Mesodermal cell (in vitro differentiated cells): Measurements from ENCODE around the gene PGM2.
"Not testable (repeated sequence)": the region's sequence is repeated elsewhere in the genome, so short reads cannot be mapped to it uniquely, and the experiment has no call there.

Source experiments
- H3K27ac ChIP-seq: 2 replicates; pipeline ENCODE4 v1.7.0; 2013; ENCODE audit warnings: mild to moderate bottlenecking, low read depth, low read length, moderate library complexity; ENCODE audit not compliant: severe bottlenecking
- H3K36me3 ChIP-seq: 2 replicates; pipeline ENCODE4 v1.7.1; 2013; ENCODE audit warnings: mild to moderate bottlenecking, low read length, moderate library complexity; ENCODE audit not compliant: control insufficient read depth, insufficient read depth
- H3K4me1 ChIP-seq: one replicate; pipeline ENCODE4 v1.7.1; 2013; ENCODE audit warnings: mild to moderate bottlenecking, low read length; ENCODE audit not compliant: insufficient read depth, control insufficient read depth, poor library complexity, severe bottlenecking
- H3K4me3 ChIP-seq: 2 replicates; pipeline ENCODE4 v1.7.0; 2013; ENCODE audit warnings: low read length, control low read depth, mild to moderate bottlenecking; ENCODE audit not compliant: insufficient read depth, poor library complexity, severe bottlenecking; ENCODE audit errors: extremely low read depth
- H3K9me3 ChIP-seq: 2 replicates; pipeline ENCODE4 v1.7.1; 2013; ENCODE audit warnings: mild to moderate bottlenecking, low read length, moderate library complexity; ENCODE audit not compliant: control insufficient read depth
- WGBS, 2 experiments: methylation state at CpG; one replicate each; pipeline ENCODE4 v1.1.5; 2013; ENCODE audit warnings: missing lambda C conversion rate in 2 of 2; ENCODE audit not compliant: insufficient coverage in 2 of 2; 5-methylcytosine and 5-hydroxymethylcytosine counted together

The PGM2 gene

GRCh38 chr4:37818752-37819151 lies 7.7 kb upstream of the PGM2 start:
- H3K27ac ChIP-seq = no peak overlapping the region
- H3K9me3 ChIP-seq = no peaks in the 10 kb centered on the region
- H3K4me1 ChIP-seq = no peaks in the 10 kb centered on the region
- no peak overlapping the region for H3K4me3 ChIP-seq
- 87 to 94% methylated on average over 5 of the region's 5 CpGs for WGBS, 2 experiments
- no peaks in the 10 kb centered on the region for H3K36me3 ChIP-seq

- not testable (repeated sequence) for H3K4me1 ChIP-seq, H3K36me3 ChIP-seq, H3K4me3 ChIP-seq, H3K27ac ChIP-seq, H3K9me3 ChIP-seq
- WGBS, 2 experiments = 96 to 100% methylated on average over 5 to 10 of the region's 28 CpGs
These were observed 6.0 kb upstream of the PGM2 start for GRCh38 chr4:37820458-37820857.

- WGBS, 2 experiments = 50 to 56% methylated on average over 1 of the region's 4 CpGs
- H3K36me3 ChIP-seq = no peaks in the 10 kb centered on the region
- H3K4me1 ChIP-seq = peaks cover 2% of the 10 kb centered on the region
- no peak overlapping the region for H3K4me3 ChIP-seq
- no peaks in the 10 kb centered on the region for H3K9me3 ChIP-seq
- H3K27ac ChIP-seq = no peak overlapping the region
These were observed 4.4 kb upstream of the PGM2 start for GRCh38 chr4:37821953-37822605.

- WGBS, 2 experiments = 0 to 40% methylated on average over 1 of the region's 9 CpGs
- not testable (repeated sequence) for H3K27ac ChIP-seq, H3K9me3 ChIP-seq, H3K36me3 ChIP-seq
- Histone ChIP-seq H3K4me3 (peak overlapping the region; percentile 64), H3K4me1 (peaks cover 15% of the 10 kb centered on the region)
These were observed 985 bp upstream of the PGM2 start for GRCh38 chr4:37825501-37825900.

GRCh38 chr4:37825968-37826294 lies 555 bp upstream of the PGM2 start:
- peak overlapping the region; percentile 64 for H3K4me3 ChIP-seq
- no peaks in the 10 kb centered on the region for H3K9me3 ChIP-seq
- no peak overlapping the region for H3K27ac ChIP-seq
- H3K4me1 ChIP-seq = peaks cover 15% of the 10 kb centered on the region
- H3K36me3 ChIP-seq = no peaks in the 10 kb centered on the region
- WGBS, 2 experiments = 0 to 2% methylated on average over 11 of the region's 14 CpGs

GRCh38 chr4:37827030-37827685 lies 672 bp downstream of the PGM2 start:
- 2 to 4% methylated on average over 30 to 36 of the region's 38 CpGs for WGBS, 2 experiments
- H3K36me3 ChIP-seq = peaks cover 10% of the 10 kb centered on the region
- H3K27ac ChIP-seq = no peak overlapping the region
- peaks cover 15% of the 10 kb centered on the region for H3K4me1 ChIP-seq
- peak overlapping the region; percentile 64 for H3K4me3 ChIP-seq
- no peaks in the 10 kb centered on the region for H3K9me3 ChIP-seq

GRCh38 chr4:37827802-37828321 lies 1.4 kb downstream of the PGM2 start:
- H3K4me1 ChIP-seq = peaks cover 15% of the 10 kb centered on the region
- WGBS, 2 experiments = no CpG with 5 or more reads among the region's 1 CpG
- peak overlapping the region; percentile 64 for H3K4me3 ChIP-seq
- no peaks in the 10 kb centered on the region for H3K9me3 ChIP-seq
- H3K36me3 ChIP-seq = peaks cover 10% of the 10 kb centered on the region
- H3K27ac ChIP-seq = no peak overlapping the region

- no peaks in the 10 kb centered on the region for H3K9me3 ChIP-seq
These were observed 2.4 kb downstream of the PGM2 start for GRCh38 chr4:37828843-37829242.

GRCh38 chr4:37830640-37831039 lies 4.2 kb downstream of the PGM2 start:
- 80 to 95% methylated on average over 3 of the region's 3 CpGs for WGBS, 2 experiments
- Histone ChIP-seq H3K36me3 (peaks cover 18% of the 10 kb centered on the region), H3K27ac (no peak overlapping the region), H3K9me3 (no peaks in the 10 kb centered on the region), H3K4me1 (peaks cover 15% of the 10 kb centered on the region), H3K4me3 (no peak overlapping the region)

More at GRCh38 chr4:37828843-37829242, 2.4 kb downstream of the PGM2 start:
- Histone ChIP-seq H3K4me1 (peaks cover 15% of the 10 kb centered on the region), H3K36me3 (peaks cover 10% of the 10 kb centered on the region), H3K4me3 (no peak overlapping the region), H3K27ac (no peak overlapping the region)
- WGBS, 2 experiments = no CpG with 5 or more reads among the region's 3 CpGs

GRCh38 chr4:37835031-37835430 lies 8.5 kb downstream of the PGM2 start:
- H3K27ac ChIP-seq = no peak overlapping the region
- 88 to 92% methylated on average over 1 to 2 of the region's 5 CpGs for WGBS, 2 experiments
- no peaks in the 10 kb centered on the region for H3K9me3 ChIP-seq
- H3K36me3 ChIP-seq = peaks cover 21% of the 10 kb centered on the region
- no peaks in the 10 kb centered on the region for H3K4me1 ChIP-seq
- no peak overlapping the region for H3K4me3 ChIP-seq

GRCh38 chr4:37835806-37836205 lies 9.3 kb downstream of the PGM2 start:
- H3K36me3 ChIP-seq = peaks cover 21% of the 10 kb centered on the region

More at GRCh38 chr4:37835806-37836205, 9.3 kb downstream of the PGM2 start:
- Histone ChIP-seq H3K4me1 (no peaks in the 10 kb centered on the region), H3K27ac (no peak overlapping the region), H3K9me3 (no peaks in the 10 kb centered on the region), H3K4me3 (no peak overlapping the region)
- WGBS, 2 experiments = 76 to 93% methylated on average over 5 to 6 of the region's 6 CpGs
